IMR-90 (cell line): ENCODE measurements around the gene CAV3. TPM values are rescaled to one million over a fixed set of nuclear protein-coding genes. Genes with fewer than 3 reads are reported as not detected.
A peak's percentile ranks its signal among the peaks of the same experiment; 100 is the strongest.

ENCODE experiments used
- ATAC-seq: fragments of 200-7000 bp; cut with Tn5 transposase; 2 replicates; pipeline ENCODE4 v1.9.1; 2020; ENCODE audit warnings: low read depth, mild to moderate bottlenecking, moderate library complexity
- BruUV-seq: library from RNA; stranded (reverse); fragments of 400-500 nt; replicated peaks from 2 replicates; lab custom pipeline; 2021; lab: Mats Ljungman, UMichigan
- CTCF ChIA-PET: fragments of 300-600 bp; formaldehyde crosslinking; extraction: SDS; loops from one replicate; lab custom pipeline; 2021; ENCODE audit warnings: antibody characterized with exemption; lab: Yijun Ruan, JAX
- POLR2A ChIA-PET: fragments of 300-600 bp; sonication (Branson Sonifier 250); formaldehyde crosslinking; loops from one replicate; lab custom pipeline; 2022; ENCODE audit warnings: antibody characterized with exemption; ENCODE audit not compliant: unreplicated experiment; lab: Charles Lee
- DNase-seq: peaks from one replicate; pipeline ENCODE4 v3.0.0; 2013
- H2AFZ ChIP-seq: replicated peaks from 2 replicates; pipeline ENCODE3; 2013; ENCODE audit warnings: low read length, mild to moderate bottlenecking; ENCODE audit not compliant: poor library complexity
- H2AK5ac ChIP-seq: 2 replicates; pipeline ENCODE4 v1.6.1; 2013; ENCODE audit warnings: low read depth, low read length, inconsistent platforms
- H2AK9ac ChIP-seq: replicated peaks from 2 replicates; pipeline ENCODE3; 2013; ENCODE audit warnings: mild to moderate bottlenecking, low read depth, low read length, moderate library complexity; ENCODE audit not compliant: poor library complexity
- H2BK120ac ChIP-seq: 2 replicates; pipeline ENCODE4 v1.6.1; 2013; ENCODE audit warnings: low read depth, low read length, inconsistent platforms
- H2BK15ac ChIP-seq: 3 replicates; pipeline ENCODE4 v1.6.1; 2013; ENCODE audit warnings: low read depth, low read length, inconsistent platforms
- H2BK20ac ChIP-seq: 2 replicates; pipeline ENCODE4 v1.6.1; 2013; ENCODE audit warnings: low read depth, mild to moderate bottlenecking, inconsistent platforms, low read length, moderate library complexity
- H2BK5ac ChIP-seq: 2 replicates; pipeline ENCODE4 v1.6.1; 2013; ENCODE audit warnings: mild to moderate bottlenecking, low read depth, low read length, inconsistent platforms; ENCODE audit not compliant: poor library complexity, severe bottlenecking
- H3K14ac ChIP-seq: replicated peaks from 2 replicates; pipeline ENCODE4 v1.6.1; 2013; ENCODE audit warnings: low read depth, low read length, inconsistent platforms
- H3K18ac ChIP-seq: 2 replicates; pipeline ENCODE4 v1.6.1; 2013; ENCODE audit warnings: low read depth, low read length, control low read depth
- H3K23ac ChIP-seq: 2 replicates; pipeline ENCODE4 v1.6.1; 2013; ENCODE audit warnings: low read depth, low read length, inconsistent platforms
- H3K27ac ChIP-seq: 2 replicates; pipeline ENCODE4 v1.5.1; 2013; ENCODE audit warnings: mild to moderate bottlenecking, control low read depth, low read length; ENCODE audit not compliant: insufficient read depth
- H3K27me3 ChIP-seq: 2 replicates; pipeline ENCODE4 v1.6.1; 2013; ENCODE audit warnings: low read length; ENCODE audit not compliant: control insufficient read depth, insufficient read depth
- H3K36me3 ChIP-seq: 2 replicates; pipeline ENCODE4 v1.6.1; 2013; ENCODE audit warnings: low read length, mixed read lengths; ENCODE audit not compliant: control insufficient read depth, insufficient read depth
- H3K4ac ChIP-seq: 2 replicates; pipeline ENCODE4 v1.6.1; 2013; ENCODE audit warnings: low read depth, low read length, inconsistent platforms
- H3K4me1 ChIP-seq: 2 replicates; pipeline ENCODE4 v1.6.1; 2013; ENCODE audit warnings: low read length, mixed read lengths; ENCODE audit not compliant: control insufficient read depth, insufficient read depth
- H3K4me2 ChIP-seq: 2 replicates; pipeline ENCODE4 v1.6.1; 2013; ENCODE audit warnings: low read depth, mild to moderate bottlenecking, control low read depth, low read length, moderate library complexity
- H3K4me3 ChIP-seq: 2 replicates; pipeline ENCODE4 v1.5.1; 2013; ENCODE audit warnings: low read depth, mild to moderate bottlenecking, control low read depth, low read length, moderate library complexity; ENCODE audit not compliant: insufficient read depth
- H3K56ac ChIP-seq: 2 replicates; pipeline ENCODE4 v1.6.1; 2013; ENCODE audit warnings: low read length, inconsistent platforms; ENCODE audit not compliant: insufficient read depth; ENCODE audit errors: extremely low read depth
- H3K79me1 ChIP-seq, 2 experiments: 2 replicates each; pipeline ENCODE4 v1.6.1; 2013; ENCODE audit warnings: low read length in 2 of 2, inconsistent platforms in 1 of 2, low read depth in 1 of 2
- H3K9ac ChIP-seq: 2 replicates; pipeline ENCODE4 v1.6.1; 2013; ENCODE audit warnings: low read depth, low read length, control low read depth
- H3K9me1 ChIP-seq: 2 replicates; pipeline ENCODE4 v1.6.1; 2013; ENCODE audit warnings: low read length, inconsistent platforms; ENCODE audit not compliant: insufficient read depth
- H3K9me3 ChIP-seq: 2 replicates; pipeline ENCODE4 v1.6.1; 2013; ENCODE audit warnings: low read length; ENCODE audit not compliant: control insufficient read depth, insufficient read depth
- H4K20me1 ChIP-seq: 2 replicates; pipeline ENCODE4 v1.6.1; 2013; ENCODE audit warnings: low read length, inconsistent platforms; ENCODE audit not compliant: insufficient read depth
- H4K5ac ChIP-seq: 2 replicates; pipeline ENCODE4 v1.6.1; 2013; ENCODE audit warnings: mild to moderate bottlenecking, low read depth, low read length, control low read depth
- H4K8ac ChIP-seq, 2 experiments: 2 replicates each; pipeline ENCODE4 v1.6.1; 2013; ENCODE audit warnings: low read depth in 2 of 2, low read length in 2 of 2, control low read depth in 1 of 2, inconsistent platforms in 1 of 2
- H4K91ac ChIP-seq: 2 replicates; pipeline ENCODE4 v1.6.1; 2013; ENCODE audit warnings: low read depth, low read length, inconsistent platforms; ENCODE audit not compliant: insufficient read depth
- BHLHE40 ChIP-seq: fragments of 150-350 bp; IDR thresholded peaks from 2 replicates; pipeline ENCODE4 v1.6.1; 2016; ENCODE audit warnings: mild to moderate bottlenecking, low read depth, low read length
- CTCF ChIP-seq: conservative IDR thresholded peaks from 2 replicates; pipeline ENCODE4 v1.5.1; 2012; ENCODE audit warnings: mild to moderate bottlenecking, low read depth, low read length, improper control_type of control experiment
- ELK1 ChIP-seq: fragments of 150-350 bp; IDR thresholded peaks from 2 replicates; pipeline ENCODE4 v1.6.1; 2016; ENCODE audit warnings: low read depth, mild to moderate bottlenecking, low read length, moderate library complexity, borderline replicate concordance
- MAZ ChIP-seq: IDR thresholded peaks from 2 replicates; pipeline ENCODE4 v1.6.1; 2012; ENCODE audit warnings: low read depth, mild to moderate bottlenecking, low read length, improper control_type of control experiment, moderate library complexity, borderline replicate concordance
- RAD21 ChIP-seq: IDR thresholded peaks from 2 replicates; pipeline ENCODE4 v1.6.1; 2012; ENCODE audit warnings: low read length, improper control_type of control experiment
- RFX5 ChIP-seq: IDR thresholded peaks from 2 replicates; pipeline ENCODE4 v1.8.0; 2012; ENCODE audit warnings: low read depth, mild to moderate bottlenecking, low read length, moderate library complexity
- SMC3 ChIP-seq: fragments of 150-350 bp; IDR thresholded peaks from 2 replicates; pipeline ENCODE4 v1.6.1; 2016; ENCODE audit warnings: low read depth, mild to moderate bottlenecking, antibody characterized with exemption, low read length, moderate library complexity
- WGBS, 2 experiments: methylation state at CpG; one replicate each; pipeline versions ENCODE4 v1.1.5 to v1.1.7; 2013; ENCODE audit warnings: missing lambda C conversion rate in 2 of 2; ENCODE audit not compliant: insufficient read length in 1 of 2; ENCODE audit errors: extremely low coverage in 2 of 2; 5-methylcytosine and 5-hydroxymethylcytosine counted together
- dilution Hi-C: fragments of 300-500 bp; cut with HindIII; formaldehyde crosslinking; loops from one replicate; pipeline ENCODE4 v1.14.3; 2018; ENCODE audit warnings: low sequenced_read_pairs; ENCODE audit not compliant: unreplicated experiment
- in situ Hi-C: fragments of 300-500 bp; cut with MboI; formaldehyde crosslinking; loops from 3 replicates; pipeline ENCODE4 v1.14.3; 2019; ENCODE audit warnings: low sequenced_read_pairs, inconsistent platforms, mixed read lengths
- intact Hi-C: fragments of 100-400 bp; cut with micrococcal nuclease; formaldehyde crosslinking; loops from 2 replicates; pipeline ENCODE4 v1.10.0; 2022
- polyA plus RNA-seq, 3 experiments: library from polyadenylated mRNA; depleted of rRNA; stranded (reverse); fragments of >200 nt; gene quantifications; 2 replicates each; pipeline ENCODE4 v1.2.3, GENCODE V29; 2012; ENCODE audit warnings: low replicate concordance in 1 of 3
- total RNA-seq: library from RNA; depleted of rRNA; stranded (reverse); fragments of >200 nt; gene quantifications from 2 replicates; pipeline ENCODE4 v1.2.3, GENCODE V29; 2012

CAV3 gene
- total and polyA plus RNA-seq, 2 of the 4 experiments (the other 2 are of a cell fraction): 0.17 to 0.36 TPM

GRCh38 chr3:8777201-8777977, 43.8 kb downstream of the CAV3 start:
- no peak overlapping the region for H2AFZ ChIP-seq
- no peaks in the 10 kb centered on the region for H4K20me1 ChIP-seq
- H3K4me3 ChIP-seq: no peak overlapping the region
- peak overlapping the region; percentile 69 for H2BK5ac ChIP-seq
- no peaks in the 10 kb centered on the region for H3K27me3 ChIP-seq
- ATAC-seq (peak; percentile 32; the same call in 1 of the 2 replicates), DNase-seq (peak; percentile 51)
- peak overlapping the region; percentile 48; the same call in 1 of the 2 replicates for H3K18ac ChIP-seq
- WGBS, 2 experiments: no CpG with 5 or more reads among the region's 5 CpGs
- H2AK9ac ChIP-seq: no peak overlapping the region
- no peaks in the 10 kb centered on the region for H3K9me3 ChIP-seq
- H3K4me2 ChIP-seq: no peak overlapping the region
- no peak overlapping the region for H2AK5ac ChIP-seq
- peaks cover 4% of the 10 kb centered on the region for H3K4me1 ChIP-seq
- in situ Hi-C loops (loop anchor here (10.0 to 25.0 kb wide), 2 partner anchors 187 to 535 kb away; partner anchors contain the start of gene RAD18), intact Hi-C loops (no loop called here), dilution Hi-C loops (no loop called here)
- H3K23ac ChIP-seq: peak overlapping the region; percentile 38; the same call in 1 of the 2 replicates
- 0 out of 2 replicates have a peak, but pooled peaks cover 6% of the 10 kb centered on the region for H3K9me1 ChIP-seq
- H2BK20ac ChIP-seq: peak overlapping the region; percentile 69
- peak overlapping the region; percentile 73 for H2BK120ac ChIP-seq
- H2BK15ac ChIP-seq: peak overlapping the region; percentile 33; the same call in 1 of the 3 replicates
- peak overlapping the region; percentile 6 to 19; a peak in 3 of 4 replicates for H4K8ac ChIP-seq
- peak overlapping the region; percentile 54 for H3K4ac ChIP-seq
- no peaks in the 10 kb centered on the region for H3K36me3 ChIP-seq
- ChIA-PET CTCF (interaction anchor here (1.9 kb wide), 1 partner anchor 8 kb away, joined by 7 read pairs; the partner anchor contains the start of gene OXTR), POLR2A (no interaction called here)
- H3K14ac ChIP-seq: 0 out of 2 replicates have a peak overlapping the region, but pooled peaks have one; percentile 45
- H3K9ac ChIP-seq: no peak overlapping the region
- H4K5ac ChIP-seq: peak overlapping the region; percentile 73; the same call in 1 of the 2 replicates
- H3K79me1 ChIP-seq: no peaks in the 10 kb centered on the region
- TF ChIP-seq SMC3: no peak
- TF ChIP-seq BHLHE40: no peak
- TF ChIP-seq MAZ: no peak
- TF ChIP-seq RFX5: no peak
- TF ChIP-seq ELK1: no peak
- TF ChIP-seq CTCF: no peak
- no peak for TF ChIP-seq RAD21
- H3K56ac ChIP-seq: no peak overlapping the region
- no TSS peak for BruUV-seq
- H4K91ac ChIP-seq: peak overlapping the region; percentile 37; the same call in 1 of the 2 replicates
- H3K27ac ChIP-seq: no peak overlapping the region
